Loucy (cell line): ENCODE measurements around the gene NOTCH2NLA.
"Not testable (repeated sequence)": the region's sequence is repeated elsewhere in the genome, so short reads cannot be mapped to it uniquely, and the experiment has no call there.

Experiments used
- CTCF ChIP-seq: fragments of 200-600 bp; sonication (generic); conservative IDR thresholded peaks from 2 replicates; pipeline ENCODE4 v1.5.1; 2014; ENCODE audit warnings: mild to moderate bottlenecking, antibody characterized with exemption, low read length
- EZH2phosphoT487 ChIP-seq: fragments of 200-600 bp; IDR thresholded peaks from 2 replicates; pipeline ENCODE4 v1.6.1; 2018; ENCODE audit warnings: antibody characterized with exemption, mild to moderate bottlenecking, moderate library complexity, borderline replicate concordance

- TF ChIP-seq EZH2phosphoT487, CTCF: not testable (repeated sequence)
Observed at GRCh38 chr1:146174531-146174930, 54.3 kb downstream of the NOTCH2NLA start.
